Neural progenitor cell (in vitro differentiated cells): ENCODE results near the gene ACAP1. TPM values are rescaled to one million over a fixed set of nuclear protein-coding genes. Genes with fewer than 3 reads are reported as not detected.

Experiments used
- DNase-seq: peaks from one replicate; pipeline ENCODE4 v3.0.0-alpha.2; 2016; ENCODE audit warnings: low spot score
- H2AFZ ChIP-seq: fragments of 200-600 bp; sonication (generic); replicated peaks from 2 replicates; pipeline ENCODE4 v1.6.1; 2016; ENCODE audit warnings: antibody characterized with exemption
- H3F3A ChIP-seq: fragments of 200-600 bp; sonication (generic); 2 replicates; pipeline ENCODE4 v1.6.1; 2016; ENCODE audit warnings: antibody characterized with exemption, low read depth
- H3K27ac ChIP-seq: fragments of 200-600 bp; sonication (generic); 2 replicates; pipeline ENCODE4 v1.5.1; 2016; ENCODE audit warnings: mild to moderate bottlenecking
- H3K27me3 ChIP-seq: fragments of 200-600 bp; sonication (generic); 2 replicates; pipeline ENCODE4 v1.6.1; 2016; ENCODE audit warnings: mild to moderate bottlenecking, moderate library complexity
- H3K36me3 ChIP-seq: fragments of 200-600 bp; sonication (generic); 2 replicates; pipeline ENCODE4 v1.5.1; 2016
- H3K4me1 ChIP-seq: fragments of 200-600 bp; sonication (generic); 2 replicates; pipeline ENCODE4 v1.6.1; 2016; ENCODE audit warnings: mixed run types
- H3K4me2 ChIP-seq: fragments of 200-600 bp; sonication (generic); 2 replicates; pipeline ENCODE4 v1.6.1; 2016
- H3K4me3 ChIP-seq: fragments of 200-600 bp; sonication (generic); 2 replicates; pipeline ENCODE4 v1.5.1; 2016
- H3K79me2 ChIP-seq: fragments of 200-600 bp; sonication (generic); 2 replicates; pipeline ENCODE4 v1.6.1; 2016; ENCODE audit warnings: low read depth
- H3K9ac ChIP-seq: fragments of 200-600 bp; sonication (generic); 2 replicates; pipeline ENCODE4 v1.6.1; 2016
- H3K9me3 ChIP-seq: fragments of 200-600 bp; sonication (generic); 2 replicates; pipeline ENCODE4 v1.5.1; 2016; ENCODE audit warnings: low read depth
- H4K20me1 ChIP-seq: fragments of 200-600 bp; sonication (generic); 2 replicates; pipeline ENCODE4 v1.6.1; 2016; ENCODE audit warnings: low read depth
- H3K27ac Mint-ChIP-seq: 3 replicates; pipeline ENCODE4 v1.8.0; 2021; ENCODE audit warnings: mixed read lengths
- H3K27me3 Mint-ChIP-seq: 2 replicates; pipeline ENCODE4 v1.8.0; 2022; ENCODE audit warnings: low read depth, mild to moderate bottlenecking, inconsistent platforms, moderate library complexity, mixed read lengths; ENCODE audit not compliant: insufficient read depth
- H3K36me3 Mint-ChIP-seq: 3 replicates; pipeline ENCODE4 v1.8.0; 2021; ENCODE audit warnings: mixed read lengths
- H3K4me1 Mint-ChIP-seq: 3 replicates; pipeline ENCODE4 v1.8.0; 2021; ENCODE audit warnings: mixed read lengths
- H3K4me3 Mint-ChIP-seq: 3 replicates; pipeline ENCODE4 v1.8.0; 2021; ENCODE audit warnings: mild to moderate bottlenecking, moderate library complexity, mixed read lengths
- H3K9me3 Mint-ChIP-seq: 3 replicates; pipeline ENCODE4 v1.8.0; 2020; ENCODE audit warnings: mixed read lengths
- EZH2 ChIP-seq: fragments of 200-600 bp; sonication (generic); IDR thresholded peaks from 2 replicates; pipeline ENCODE4 v1.6.1; 2017; ENCODE audit warnings: antibody characterized with exemption, mild to moderate bottlenecking, moderate library complexity
- EZH2phosphoT487 ChIP-seq: fragments of 200-600 bp; sonication (generic); IDR thresholded peaks from 2 replicates; pipeline ENCODE4 v1.6.1; 2017; ENCODE audit warnings: antibody characterized with exemption
- total RNA-seq: library from RNA; depleted of rRNA; stranded (reverse); fragments of >200 nt; gene quantifications from 2 replicates; pipeline ENCODE4 v1.2.3, GENCODE V29; 2015; ENCODE audit warnings: low replicate concordance
- TF ChIP-seq, protein P1 (sequence below): fragments of 200-600 bp; sonication (generic); IDR thresholded peaks from 2 replicates; pipeline ENCODE4 v1.5.1; 2017; ENCODE audit warnings: antibody characterized with exemption, mild to moderate bottlenecking

ACAP1 gene
- total RNA-seq, 1 donor from 2014 or later = 0.65 TPM

DNA sequence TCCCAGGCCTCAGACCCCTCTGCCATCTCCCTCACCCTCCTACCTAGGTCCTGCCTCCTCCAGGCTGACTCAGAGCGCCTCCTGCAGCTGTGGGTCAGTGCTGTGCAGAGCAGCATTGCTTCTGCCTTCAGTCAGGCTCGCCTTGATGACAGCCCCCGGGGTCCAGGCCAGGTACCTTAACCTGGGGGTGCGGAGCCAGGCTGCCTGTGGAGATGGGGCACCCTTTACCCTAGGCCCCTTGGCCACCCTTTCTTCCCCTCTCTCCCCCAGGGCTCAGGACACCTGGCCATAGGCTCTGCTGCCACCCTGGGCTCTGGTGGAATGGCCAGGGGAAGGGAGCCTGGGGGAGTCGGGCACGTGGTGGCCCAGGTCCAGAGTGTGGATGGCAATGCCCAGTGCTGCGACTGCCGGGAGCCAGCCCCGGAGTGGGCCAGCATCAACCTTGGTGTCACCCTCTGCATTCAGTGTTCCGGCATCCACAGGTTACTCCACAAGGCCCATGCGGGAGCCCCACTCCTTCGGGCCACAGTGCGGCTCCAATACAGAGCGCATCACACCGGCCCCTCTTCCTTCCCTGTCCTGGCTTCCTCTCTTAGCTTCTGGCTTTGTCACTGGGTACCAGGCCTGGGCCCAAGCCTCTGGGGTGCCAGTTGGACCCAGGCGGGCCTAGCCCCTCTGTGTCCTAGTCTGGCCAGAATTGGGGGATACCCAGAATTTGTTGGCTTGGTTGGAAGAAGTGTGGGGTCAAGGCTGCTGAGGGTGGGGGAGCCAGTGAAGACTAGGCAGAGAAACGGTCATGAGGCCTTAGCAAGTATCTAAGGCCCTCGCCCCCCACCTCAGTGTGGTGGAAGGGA lies 10.7 kb downstream of the ACAP1 start:
- H3K27ac ChIP-seq = no peak overlapping the region
- Mint-ChIP-seq H3K4me1 (peaks cover 22% of the 10 kb centered on the region), H3K9me3 (no peaks in the 10 kb centered on the region), H3K27ac (no peak overlapping the region), H3K4me3 (peak overlapping the region; percentile 68), H3K36me3 (no peaks in the 10 kb centered on the region), H3K27me3 (peaks cover 9% of the 10 kb centered on the region)
- no peaks in the 10 kb centered on the region for H3K79me2 ChIP-seq
- TF ChIP-seq EZH2phosphoT487 (no peak), EZH2 (no peak)
- TF ChIP-seq, protein P1, sequence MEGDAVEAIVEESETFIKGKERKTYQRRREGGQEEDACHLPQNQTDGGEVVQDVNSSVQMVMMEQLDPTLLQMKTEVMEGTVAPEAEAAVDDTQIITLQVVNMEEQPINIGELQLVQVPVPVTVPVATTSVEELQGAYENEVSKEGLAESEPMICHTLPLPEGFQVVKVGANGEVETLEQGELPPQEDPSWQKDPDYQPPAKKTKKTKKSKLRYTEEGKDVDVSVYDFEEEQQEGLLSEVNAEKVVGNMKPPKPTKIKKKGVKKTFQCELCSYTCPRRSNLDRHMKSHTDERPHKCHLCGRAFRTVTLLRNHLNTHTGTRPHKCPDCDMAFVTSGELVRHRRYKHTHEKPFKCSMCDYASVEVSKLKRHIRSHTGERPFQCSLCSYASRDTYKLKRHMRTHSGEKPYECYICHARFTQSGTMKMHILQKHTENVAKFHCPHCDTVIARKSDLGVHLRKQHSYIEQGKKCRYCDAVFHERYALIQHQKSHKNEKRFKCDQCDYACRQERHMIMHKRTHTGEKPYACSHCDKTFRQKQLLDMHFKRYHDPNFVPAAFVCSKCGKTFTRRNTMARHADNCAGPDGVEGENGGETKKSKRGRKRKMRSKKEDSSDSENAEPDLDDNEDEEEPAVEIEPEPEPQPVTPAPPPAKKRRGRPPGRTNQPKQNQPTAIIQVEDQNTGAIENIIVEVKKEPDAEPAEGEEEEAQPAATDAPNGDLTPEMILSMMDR = no peak
- H4K20me1 ChIP-seq = peaks cover 7% of the 10 kb centered on the region
- H3K4me2 ChIP-seq = no peak overlapping the region
- peaks cover 38% of the 10 kb centered on the region for H3F3A ChIP-seq
- no peaks in the 10 kb centered on the region for H3K9me3 ChIP-seq
- no peak overlapping the region for H3K4me3 ChIP-seq
- no peak for DNase-seq
- H3K9ac ChIP-seq = no peak overlapping the region
- H3K27me3 ChIP-seq = peaks cover 8% of the 10 kb centered on the region
- H2AFZ ChIP-seq = no peak overlapping the region
- peaks cover 9% of the 10 kb centered on the region for H3K4me1 ChIP-seq
- H3K36me3 ChIP-seq = no peaks in the 10 kb centered on the region

DNA sequence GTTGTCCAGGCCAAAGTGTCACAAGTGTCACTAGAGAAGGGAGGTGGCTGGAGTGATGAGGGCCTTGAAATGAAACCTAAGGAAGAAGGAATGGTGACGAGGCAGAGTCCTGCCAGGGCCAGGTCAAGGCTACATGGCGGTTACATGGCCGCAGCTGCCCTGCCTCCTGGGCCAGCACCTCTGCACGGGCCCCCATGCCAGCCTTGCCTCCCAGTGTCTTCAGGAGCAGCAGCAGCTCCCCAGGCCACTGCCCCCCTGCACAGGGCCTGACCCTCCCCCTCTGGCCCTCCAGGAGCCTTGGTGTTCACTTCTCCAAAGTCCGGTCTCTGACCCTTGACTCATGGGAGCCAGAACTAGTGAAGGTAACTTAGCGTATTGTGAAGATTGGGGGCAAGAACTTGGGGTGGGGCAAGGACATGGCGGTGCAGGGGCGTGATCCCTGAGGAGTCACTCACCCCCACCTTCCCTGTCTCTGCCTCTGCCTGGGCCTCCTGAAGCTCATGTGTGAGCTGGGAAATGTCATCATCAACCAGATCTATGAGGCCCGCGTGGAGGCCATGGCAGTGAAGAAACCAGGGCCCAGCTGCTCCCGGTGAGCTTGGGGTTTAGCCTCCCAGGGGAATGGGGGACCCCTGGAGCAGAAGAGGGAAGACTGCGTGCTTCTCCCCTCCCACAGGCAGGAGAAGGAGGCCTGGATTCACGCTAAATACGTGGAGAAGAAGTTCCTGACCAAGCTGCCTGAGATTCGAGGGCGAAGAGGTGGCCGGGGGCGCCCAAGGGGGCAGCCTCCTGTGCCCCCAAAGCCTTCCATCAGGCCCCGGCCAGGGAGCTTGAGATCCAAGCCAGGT lies 11.5 kb downstream of the ACAP1 start:
- Histone ChIP-seq H3K4me3 (no peak overlapping the region), H3K9me3 (no peaks in the 10 kb centered on the region), H4K20me1 (peaks cover 7% of the 10 kb centered on the region), H3K27ac (no peak overlapping the region), H3K79me2 (no peaks in the 10 kb centered on the region), H3K36me3 (no peaks in the 10 kb centered on the region), H2AFZ (no peak overlapping the region), H3K27me3 (peaks cover 8% of the 10 kb centered on the region), H3K4me1 (peaks cover 9% of the 10 kb centered on the region), H3F3A (peaks cover 46% of the 10 kb centered on the region), H3K4me2 (no peak overlapping the region), H3K9ac (no peak overlapping the region)
- H3K27ac Mint-ChIP-seq = no peak overlapping the region
- H3K36me3 Mint-ChIP-seq = no peaks in the 10 kb centered on the region
- TF ChIP-seq, protein P1 = no peak
- TF ChIP-seq EZH2 = no peak
- no peak for TF ChIP-seq EZH2phosphoT487
- DNase-seq = no peak
- peaks cover 9% of the 10 kb centered on the region for H3K27me3 Mint-ChIP-seq
- peak overlapping the region; percentile 73 for H3K4me3 Mint-ChIP-seq
- H3K9me3 Mint-ChIP-seq = no peaks in the 10 kb centered on the region
- peaks cover 28% of the 10 kb centered on the region for H3K4me1 Mint-ChIP-seq

DNA sequence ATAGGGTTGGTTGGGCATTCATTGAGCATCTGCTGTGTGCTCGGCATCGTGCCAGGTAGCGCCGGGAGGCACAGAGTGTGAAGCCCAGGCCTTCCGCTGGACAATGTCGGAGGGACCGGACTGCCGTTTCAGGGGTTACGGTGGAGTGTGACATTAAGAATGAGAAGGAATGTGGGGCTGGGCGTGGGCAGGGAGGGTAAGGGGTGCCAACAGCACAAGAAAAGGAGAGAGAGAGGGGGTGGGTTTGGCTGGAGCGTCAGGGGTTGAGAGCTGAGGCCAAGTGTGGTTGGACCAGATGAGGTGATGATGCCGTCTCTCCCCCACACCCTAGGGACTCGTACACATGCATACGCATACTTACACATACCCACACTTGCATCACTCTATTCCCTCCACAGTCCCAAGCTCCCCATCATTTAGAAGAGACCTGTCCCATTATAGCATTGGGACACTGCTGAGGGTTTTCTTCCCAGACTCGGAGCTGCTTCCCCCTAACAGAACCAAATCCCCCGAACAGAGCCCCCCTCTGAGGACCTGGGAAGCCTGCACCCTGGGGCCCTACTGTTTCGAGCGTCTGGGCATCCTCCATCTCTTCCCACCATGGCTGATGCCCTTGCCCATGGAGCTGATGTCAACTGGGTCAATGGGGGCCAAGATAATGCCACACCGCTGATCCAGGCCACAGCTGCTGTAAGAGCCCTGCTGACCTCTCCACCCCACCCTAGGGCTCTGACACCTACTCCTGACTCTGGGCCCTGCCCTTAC lies 12.3 kb downstream of the ACAP1 start:
- Mint-ChIP-seq H3K4me1 (peaks cover 35% of the 10 kb centered on the region), H3K27me3 (peaks cover 9% of the 10 kb centered on the region), H3K4me3 (peak overlapping the region; percentile 91), H3K27ac (no peak overlapping the region), H3K9me3 (no peaks in the 10 kb centered on the region), H3K36me3 (no peaks in the 10 kb centered on the region)
- Histone ChIP-seq H3K79me2 (no peaks in the 10 kb centered on the region), H3F3A (peaks cover 46% of the 10 kb centered on the region), H3K4me3 (no peak overlapping the region), H3K4me1 (peaks cover 9% of the 10 kb centered on the region), H3K27me3 (peaks cover 8% of the 10 kb centered on the region), H3K27ac (no peak overlapping the region), H3K36me3 (no peaks in the 10 kb centered on the region), H3K9me3 (no peaks in the 10 kb centered on the region), H3K9ac (no peak overlapping the region), H3K4me2 (no peak overlapping the region), H4K20me1 (peaks cover 7% of the 10 kb centered on the region), H2AFZ (no peak overlapping the region)
- no peak for DNase-seq
- no peak for TF ChIP-seq EZH2
- TF ChIP-seq, protein P1 = no peak
